NT2/D1 (cell line): ENCODE data around the gene HOXD8.

ENCODE experiments used
- DNase-seq: peaks from one replicate; pipeline ENCODE4 v3.0.0-alpha.2; 2011; ENCODE audit warnings: low read depth, low spot score
- H3K27me3 ChIP-seq: 2 replicates; pipeline ENCODE4 v1.6.0; 2011; ENCODE audit warnings: mild to moderate bottlenecking; ENCODE audit not compliant: insufficient read length, insufficient read depth
- H3K36me3 ChIP-seq: 2 replicates; pipeline ENCODE4 v1.6.1; 2011; ENCODE audit warnings: mild to moderate bottlenecking, low read length, mixed read lengths; ENCODE audit not compliant: insufficient read depth, insufficient read length
- H3K4me1 ChIP-seq: 2 replicates; pipeline ENCODE4 v1.5.1; 2011; ENCODE audit not compliant: insufficient read depth, insufficient read length
- H3K4me3 ChIP-seq: 2 replicates; pipeline ENCODE4 v1.5.1; 2011; ENCODE audit warnings: low read depth; ENCODE audit not compliant: insufficient read length
- H3K9ac ChIP-seq: 2 replicates; pipeline ENCODE4 v1.6.0; 2011; ENCODE audit warnings: low read depth; ENCODE audit not compliant: insufficient read length
- H3K9me3 ChIP-seq: 2 replicates; pipeline ENCODE4 v1.5.1; 2011; ENCODE audit warnings: mild to moderate bottlenecking, low read length; ENCODE audit not compliant: insufficient read depth
- SUZ12 ChIP-seq: IDR thresholded peaks from 2 replicates; pipeline ENCODE4 v1.6.1; 2011; ENCODE audit not compliant: insufficient read length, insufficient read depth; ENCODE audit errors: extremely low read depth
- YY1 ChIP-seq: IDR thresholded peaks from 2 replicates; pipeline ENCODE4 v1.6.1; 2011; ENCODE audit not compliant: insufficient read length, insufficient read depth
- ZNF274 ChIP-seq: IDR thresholded peaks from 2 replicates; pipeline ENCODE4 v1.6.1; 2011; ENCODE audit warnings: mild to moderate bottlenecking, low read depth, low read length

The HOXD8 gene

DNA sequence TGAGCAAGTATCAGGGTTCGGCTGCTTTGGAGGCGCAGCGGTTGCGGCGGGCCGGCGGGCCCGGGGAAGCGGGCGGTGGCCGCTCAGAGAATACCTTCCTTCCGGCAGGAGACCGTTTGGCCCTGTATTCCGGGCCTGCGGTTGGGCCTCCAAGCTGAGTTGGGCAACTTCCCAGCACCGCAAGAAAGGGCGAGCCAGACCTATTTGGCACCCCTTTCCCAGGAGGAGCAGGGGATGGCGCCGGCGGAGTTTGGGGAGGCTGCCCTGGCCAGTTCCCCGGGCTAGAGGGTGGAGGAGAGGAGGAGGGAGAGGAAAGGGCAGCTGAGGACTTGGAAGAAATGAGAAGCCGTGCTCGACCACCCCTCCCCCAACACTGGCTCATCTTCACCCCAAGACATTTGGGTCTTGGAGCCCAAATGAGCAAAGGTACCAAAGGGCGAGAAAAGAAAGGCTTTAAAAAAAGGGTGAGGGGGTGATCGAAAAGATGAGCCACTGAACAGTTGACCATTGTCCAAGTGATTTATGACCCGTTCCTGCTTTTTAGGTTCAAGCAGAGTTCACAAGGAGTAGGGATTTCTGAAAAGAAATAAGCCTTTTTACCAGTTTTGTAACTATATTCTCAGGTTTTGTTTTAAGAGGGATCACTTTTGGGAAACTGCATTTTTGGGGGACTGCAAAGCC, 36.0 kb downstream of the HOXD8 start:
- Histone ChIP-seq H3K4me1 (peaks cover 9% of the 10 kb centered on the region), H3K9ac (no peak overlapping the region), H3K9me3 (no peaks in the 10 kb centered on the region; the same call in 1 of the 2 replicates), H3K36me3 (no peaks in the 10 kb centered on the region), H3K27me3 (peaks cover 100% of the 10 kb centered on the region), H3K4me3 (peak overlapping the region; percentile 13)
- DNase-seq, result no peak
- TF ChIP-seq ZNF274 (no peak), SUZ12 (no peak), YY1 (no peak)

GRCh38 chr2:176166272-176166671, 36.8 kb downstream of the HOXD8 start:
- Histone ChIP-seq H3K27me3 (peaks cover 100% of the 10 kb centered on the region), H3K4me3 (no peak overlapping the region), H3K9me3 (no peaks in the 10 kb centered on the region; the same call in 1 of the 2 replicates), H3K9ac (no peak overlapping the region), H3K36me3 (no peaks in the 10 kb centered on the region), H3K4me1 (peaks cover 9% of the 10 kb centered on the region)
- no peak for DNase-seq
- TF ChIP-seq SUZ12, result no peak
- no peak for TF ChIP-seq ZNF274
- no peak for TF ChIP-seq YY1

- no peaks in the 10 kb centered on the region for H3K36me3 ChIP-seq
- DNase-seq, result no peak
- TF ChIP-seq SUZ12, result no peak
- no peak for TF ChIP-seq ZNF274
- TF ChIP-seq YY1, result no peak
- no peak overlapping the region for H3K9ac ChIP-seq
- peaks cover 9% of the 10 kb centered on the region for H3K4me1 ChIP-seq
- no peak overlapping the region for H3K4me3 ChIP-seq
- peaks cover 100% of the 10 kb centered on the region for H3K27me3 ChIP-seq
- H3K9me3 ChIP-seq, result no peaks in the 10 kb centered on the region; the same call in 1 of the 2 replicates
These were observed 37.9 kb downstream of the HOXD8 start for GRCh38 chr2:176167398-176167797.

GRCh38 chr2:176169181-176169580, 39.7 kb downstream of the HOXD8 start:
- H3K4me3 ChIP-seq, result no peak overlapping the region
- peaks cover 4% of the 10 kb centered on the region for H3K4me1 ChIP-seq
- peaks cover 100% of the 10 kb centered on the region for H3K27me3 ChIP-seq
- no peak for TF ChIP-seq YY1
- TF ChIP-seq SUZ12, result no peak
- TF ChIP-seq ZNF274, result no peak
- H3K9me3 ChIP-seq, result no peaks in the 10 kb centered on the region; the same call in 1 of the 2 replicates
- DNase-seq, result no peak
- H3K9ac ChIP-seq, result no peak overlapping the region
- H3K36me3 ChIP-seq, result no peaks in the 10 kb centered on the region

- no peaks in the 10 kb centered on the region for H3K36me3 ChIP-seq
- no peak overlapping the region for H3K4me3 ChIP-seq
- peaks cover 2% of the 10 kb centered on the region for H3K4me1 ChIP-seq
- TF ChIP-seq SUZ12 (no peak), YY1 (no peak), ZNF274 (no peak)
- peaks cover 100% of the 10 kb centered on the region for H3K27me3 ChIP-seq
- H3K9ac ChIP-seq, result no peak overlapping the region
- DNase-seq, result no peak
- no peaks in the 10 kb centered on the region; the same call in 1 of the 2 replicates for H3K9me3 ChIP-seq
These were observed 40.2 kb downstream of the HOXD8 start for GRCh38 chr2:176169711-176170110.

- Histone ChIP-seq H3K27me3 (peaks cover 100% of the 10 kb centered on the region), H3K9ac (no peak overlapping the region), H3K9me3 (no peaks in the 10 kb centered on the region; the same call in 1 of the 2 replicates), H3K4me1 (peaks cover 8% of the 10 kb centered on the region), H3K4me3 (no peak overlapping the region), H3K36me3 (no peaks in the 10 kb centered on the region)
- no peak for DNase-seq
- TF ChIP-seq SUZ12 (no peak), ZNF274 (no peak), YY1 (no peak)
These were observed 41.2 kb downstream of the HOXD8 start for GRCh38 chr2:176170602-176171305.

- Histone ChIP-seq H3K4me3 (no peak overlapping the region), H3K27me3 (peaks cover 100% of the 10 kb centered on the region), H3K36me3 (no peaks in the 10 kb centered on the region), H3K9ac (peak overlapping the region; percentile 17), H3K4me1 (peaks cover 8% of the 10 kb centered on the region), H3K9me3 (no peaks in the 10 kb centered on the region; the same call in 1 of the 2 replicates)
- DNase-seq, result no peak
- TF ChIP-seq ZNF274 (no peak), YY1 (no peak), SUZ12 (no peak)
These were observed 42.0 kb downstream of the HOXD8 start for GRCh38 chr2:176171351-176172006.
